Right lobe of liver (tissue), 4 donors: ENCODE data around the gene PPM1L.

Experiments used
- POLR2A ChIP-seq: fragments of 450-650 bp; IDR thresholded peaks from one replicate; pipeline ENCODE4 v1.6.1; 2017; ENCODE audit warnings: antibody characterized with exemption, mild to moderate bottlenecking
- TF ChIP-seq, protein P1 (sequence below), 4 donors: fragments of 200-600 bp in 3 of 4; fragments of 450-650 bp in 1 of 4; IDR thresholded peaks; one replicate each; pipeline versions ENCODE4 v1.5.1 to v1.8.0; 2016 to 2022; ENCODE audit warnings: antibody characterized with exemption in 4 of 4, mild to moderate bottlenecking in 2 of 4
- donor health status: DM: no; HTN: no; CAD: no.
- donor health status: DM: no; HTN: no; CAD: no.
- donor health status: DM: no; HTN: yes; CAD: no.

DNA sequence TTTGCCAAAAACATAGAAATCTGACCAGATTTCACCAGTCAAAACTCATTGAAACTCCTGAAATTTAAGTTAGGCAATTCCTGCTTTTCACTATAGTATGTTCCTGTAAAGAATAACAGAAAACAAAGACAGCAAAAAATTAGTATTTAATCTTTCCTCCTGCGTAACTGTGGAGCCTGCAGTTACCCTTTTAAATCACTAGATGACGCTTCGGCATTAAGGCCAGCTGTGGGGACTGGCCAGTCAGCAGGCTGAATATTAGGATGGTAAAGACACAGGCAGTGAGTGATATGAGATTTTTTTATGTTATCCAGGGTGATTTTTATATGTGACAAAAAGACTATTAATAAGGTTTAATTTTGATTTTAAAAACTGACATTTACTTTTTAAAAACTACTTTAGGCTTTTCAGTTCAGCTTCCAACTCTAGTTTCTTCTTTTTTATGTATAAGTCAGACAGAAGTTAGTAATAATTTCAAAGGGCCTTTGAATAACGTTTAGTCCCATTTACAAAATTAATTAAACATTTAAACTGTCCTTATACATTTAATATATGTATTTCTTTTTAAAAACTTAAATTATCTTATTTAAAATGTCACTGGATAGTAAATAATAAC lies 165.1 kb downstream of the PPM1L start:
- TF ChIP-seq, protein P1, sequence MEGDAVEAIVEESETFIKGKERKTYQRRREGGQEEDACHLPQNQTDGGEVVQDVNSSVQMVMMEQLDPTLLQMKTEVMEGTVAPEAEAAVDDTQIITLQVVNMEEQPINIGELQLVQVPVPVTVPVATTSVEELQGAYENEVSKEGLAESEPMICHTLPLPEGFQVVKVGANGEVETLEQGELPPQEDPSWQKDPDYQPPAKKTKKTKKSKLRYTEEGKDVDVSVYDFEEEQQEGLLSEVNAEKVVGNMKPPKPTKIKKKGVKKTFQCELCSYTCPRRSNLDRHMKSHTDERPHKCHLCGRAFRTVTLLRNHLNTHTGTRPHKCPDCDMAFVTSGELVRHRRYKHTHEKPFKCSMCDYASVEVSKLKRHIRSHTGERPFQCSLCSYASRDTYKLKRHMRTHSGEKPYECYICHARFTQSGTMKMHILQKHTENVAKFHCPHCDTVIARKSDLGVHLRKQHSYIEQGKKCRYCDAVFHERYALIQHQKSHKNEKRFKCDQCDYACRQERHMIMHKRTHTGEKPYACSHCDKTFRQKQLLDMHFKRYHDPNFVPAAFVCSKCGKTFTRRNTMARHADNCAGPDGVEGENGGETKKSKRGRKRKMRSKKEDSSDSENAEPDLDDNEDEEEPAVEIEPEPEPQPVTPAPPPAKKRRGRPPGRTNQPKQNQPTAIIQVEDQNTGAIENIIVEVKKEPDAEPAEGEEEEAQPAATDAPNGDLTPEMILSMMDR (IDR thresholded peaks at IDR 0.05) = peak; percentile 84 to 97 (median 91)
- no peak for TF ChIP-seq POLR2A
